Measurements from ENCODE around the gene SBK3.

SBK3 gene

GRCh38 chr19:55527197-55528029 lies 17.9 kb downstream of the SBK3 start (continued):
- no peak for TF ChIP-seq CSRNP3 (CRISPR knock-in tag; IDR thresholded peaks at IDR 0.05)
- TF ChIP-seq TSHZ2 (CRISPR knock-in tag; IDR thresholded peaks at IDR 0.05): no peak
- no peak for TF ChIP-seq CSDC2 (CRISPR knock-in tag; IDR thresholded peaks at IDR 0.05)
- no peak for TF ChIP-seq PPARA (CRISPR knock-in tag; IDR thresholded peaks at IDR 0.05; ENCODE audit: borderline replicate concordance)

GRCh38 chr19:55526216-55527196 lies 18.8 kb downstream of the SBK3 start:
- TF ChIP-seq CREB5 (CRISPR knock-in tag; IDR thresholded peaks at IDR 0.05; ENCODE audit: low read depth): no peak
- no peak for TF ChIP-seq BACH2 (CRISPR knock-in tag; IDR thresholded peaks at IDR 0.05; ENCODE audit: borderline replicate concordance)
- no peak for TF ChIP-seq ISL1 (CRISPR knock-in tag; IDR thresholded peaks at IDR 0.05)
- no peak for TF ChIP-seq OSR1 (CRISPR knock-in tag; IDR thresholded peaks at IDR 0.05)
- no peak for TF ChIP-seq ZC3H10 (CRISPR knock-in tag; IDR thresholded peaks at IDR 0.05)
- no peak for TF ChIP-seq GLIS3 (CRISPR knock-in tag; IDR thresholded peaks at IDR 0.05)
- peak; percentile 63 for ATAC-seq

GRCh38 chr19:55525289-55526101 lies 19.8 kb downstream of the SBK3 start:
- ATAC-seq: no peak
- TF ChIP-seq ZNF70 (CRISPR knock-in tag; IDR thresholded peaks at IDR 0.05) (no peak), ZFP3 (CRISPR knock-in tag; IDR thresholded peaks at IDR 0.05) (no peak)

GRCh38 chr19:55520691-55521292 lies 24.6 kb downstream of the SBK3 start:
- ATAC-seq: no peak
- TF ChIP-seq PPARA (CRISPR knock-in tag; IDR thresholded peaks at IDR 0.05; ENCODE audit: borderline replicate concordance): no peak
- TF ChIP-seq GLIS3 (CRISPR knock-in tag; IDR thresholded peaks at IDR 0.05): no peak
- no peak for TF ChIP-seq POU6F1 (CRISPR knock-in tag; IDR thresholded peaks at IDR 0.05; ENCODE audit: borderline replicate concordance, low read depth)
- TF ChIP-seq ZFP3 (CRISPR knock-in tag; IDR thresholded peaks at IDR 0.05): no peak
- no peak for TF ChIP-seq CSDC2 (CRISPR knock-in tag; IDR thresholded peaks at IDR 0.05)
- no peak for TF ChIP-seq ZC3H10 (CRISPR knock-in tag; IDR thresholded peaks at IDR 0.05)

Data from SK-N-SH treated with all-trans-retinoic acid at 6 μM for 48 hours (cell line).